GM12878 (cell line): ENCODE data around the gene DCAF15. TPM values are rescaled to one million over a fixed set of nuclear protein-coding genes. Genes with fewer than 3 reads are reported as not detected.

Experiments
- ATAC-seq: fragments of 200-7000 bp; cut with Tn5 transposase; 3 replicates; pipeline ENCODE4 v1.9.1; 2020; ENCODE audit warnings: mild to moderate bottlenecking, moderate library complexity
- BruUV-seq: library from RNA; stranded (reverse); fragments of 400-500 nt; replicated peaks from 2 replicates; lab custom pipeline; 2021; lab: Mats Ljungman, UMichigan
- CTCF ChIA-PET: fragments of 300-600 bp; sonication (Branson Sonifier 250); formaldehyde crosslinking; extraction: SDS; loops from one replicate; lab custom pipeline; 2021; ENCODE audit warnings: inconsistent platforms; lab: Yijun Ruan, JAX
- POLR2A ChIA-PET: fragments of 350-600 bp; formaldehyde crosslinking; extraction: SDS; loops from one replicate; lab custom pipeline; 2021; ENCODE audit warnings: inconsistent platforms; lab: Charles Lee
- RAD21 ChIA-PET: fragments of 300-600 bp; sonication (Branson Sonifier 250); formaldehyde crosslinking; loops from one replicate; lab custom pipeline; 2023; ENCODE audit warnings: antibody characterized with exemption; ENCODE audit not compliant: unreplicated experiment; lab: Charles Lee
- SMC1A ChIA-PET: fragments of 300-600 bp; sonication (Branson Sonifier 250); formaldehyde crosslinking; loops from one replicate; lab custom pipeline; 2023; ENCODE audit not compliant: unreplicated experiment, uncharacterized antibody; lab: Charles Lee
- DNase-seq: peaks from one replicate; pipeline ENCODE4 v3.0.0-alpha.2; 2011; ENCODE audit warnings: low read depth, low spot score
- FAIRE-seq: peaks from 3 replicates; lab custom pipeline; 2011; peaks lifted over from hg19 to GRCh38; lab: Jason Lieb, UNC
- H2AFZ ChIP-seq: 2 replicates; pipeline ENCODE4 v1.6.0; 2011; ENCODE audit warnings: low read depth, low read length, control low read depth; ENCODE audit not compliant: control insufficient read depth
- H3K27ac ChIP-seq: 2 replicates; pipeline ENCODE4 v1.5.1; 2011; ENCODE audit warnings: control low read depth; ENCODE audit not compliant: control insufficient read depth, insufficient read depth
- H3K27me3 ChIP-seq, 2 experiments: replicated peaks in 1 of 2; 2 replicates each; pipeline versions ENCODE4 v1.6.0 to v1.6.1; 2011; ENCODE audit warnings: low read length in 1 of 2; ENCODE audit not compliant: control insufficient read depth in 2 of 2, insufficient read depth in 2 of 2
- H3K36me3 ChIP-seq, 2 experiments: 2 replicates each; pipeline ENCODE4 v1.5.1; 2011; ENCODE audit warnings: low read length in 1 of 2; ENCODE audit not compliant: control insufficient read depth in 2 of 2, insufficient read depth in 2 of 2
- H3K4me1 ChIP-seq: 2 replicates; pipeline ENCODE4 v1.6.1; 2011; ENCODE audit warnings: mild to moderate bottlenecking, low read length, moderate library complexity, mixed read lengths; ENCODE audit not compliant: control insufficient read depth, insufficient read depth
- H3K4me2 ChIP-seq: 2 replicates; pipeline ENCODE4 v1.6.0; 2011; ENCODE audit warnings: control low read depth; ENCODE audit not compliant: control insufficient read depth, insufficient read depth
- H3K4me3 ChIP-seq: fragments of 200-600 bp; sonication (generic); 2 replicates; pipeline ENCODE4 v1.5.1; 2016
- H3K79me2 ChIP-seq: 2 replicates; pipeline ENCODE4 v1.6.0; 2011; ENCODE audit warnings: low read length; ENCODE audit not compliant: control insufficient read depth, insufficient read depth
- H3K9ac ChIP-seq: 2 replicates; pipeline ENCODE4 v1.8.0; 2011; ENCODE audit warnings: low read length, control low read depth, mixed read lengths; ENCODE audit not compliant: control insufficient read depth, insufficient read depth
- H3K9me3 ChIP-seq: replicated peaks from 3 replicates; pipeline ENCODE4 v1.5.1; 2011; ENCODE audit warnings: mild to moderate bottlenecking, low read length; ENCODE audit not compliant: control insufficient read depth, insufficient read depth
- H4K20me1 ChIP-seq: 2 replicates; pipeline ENCODE4 v1.6.0; 2011; ENCODE audit not compliant: control insufficient read depth, insufficient read depth
- ATF7 ChIP-seq: fragments of 450-650 bp; IDR thresholded peaks from 2 replicates; pipeline ENCODE4 v1.6.1; 2016; ENCODE audit warnings: low read depth, mild to moderate bottlenecking
- BHLHE40 ChIP-seq, 2 experiments: fragments of 450-650 bp in 1 of 2; IDR thresholded peaks; 2 replicates each; pipeline ENCODE4 v1.6.1; 2011 to 2017; ENCODE audit warnings: low read depth in 2 of 2, borderline replicate concordance in 1 of 2, improper control_type of control experiment in 1 of 2, low read length in 1 of 2, mild to moderate bottlenecking in 1 of 2
- CHD2 ChIP-seq: IDR thresholded peaks from 2 replicates; pipeline ENCODE4 v1.6.1; 2011; ENCODE audit warnings: low read depth, low read length, improper control_type of control experiment, borderline replicate concordance
- CREB1 ChIP-seq: IDR thresholded peaks from 2 replicates; pipeline ENCODE4 v1.6.1; 2012; ENCODE audit warnings: low read depth, mild to moderate bottlenecking, inconsistent platforms
- CREM ChIP-seq: IDR thresholded peaks from 2 replicates; pipeline ENCODE4 v1.6.1; 2014; ENCODE audit warnings: antibody characterized with exemption, low read depth
- FOXM1 ChIP-seq: IDR thresholded peaks from 2 replicates; pipeline ENCODE4 v1.6.1; 2012; ENCODE audit warnings: low read depth, mild to moderate bottlenecking, inconsistent platforms, low read length, moderate library complexity
- HDAC6 ChIP-seq: fragments of 200-600 bp; sonication (generic); IDR thresholded peaks from one replicate; pipeline ENCODE4 v1.8.0; 2017; ENCODE audit warnings: antibody characterized with exemption; ENCODE audit not compliant: unreplicated experiment
- KLF5 ChIP-seq: fragments of 450-650 bp; IDR thresholded peaks from 2 replicates; pipeline ENCODE4 v1.6.1; 2014; ENCODE audit warnings: mild to moderate bottlenecking; ENCODE audit not compliant: partially characterized antibody
- MEF2A ChIP-seq: IDR thresholded peaks from 2 replicates; pipeline ENCODE4 v1.6.1; 2011; ENCODE audit warnings: low read depth, mild to moderate bottlenecking, low read length, moderate library complexity; ENCODE audit not compliant: insufficient read depth
- MTA3 ChIP-seq: IDR thresholded peaks from 2 replicates; pipeline ENCODE4 v1.6.1; 2012; ENCODE audit warnings: low read length, inconsistent platforms, borderline replicate concordance
- MYB ChIP-seq: fragments of 150-350 bp; IDR thresholded peaks from 2 replicates; pipeline ENCODE4 v1.6.1; 2014; ENCODE audit warnings: mild to moderate bottlenecking, low read depth, low read length, borderline replicate concordance
- NR2C2 ChIP-seq: IDR thresholded peaks from 2 replicates; pipeline ENCODE4 v1.6.1; 2011; ENCODE audit warnings: borderline replicate concordance, low read depth; ENCODE audit not compliant: control insufficient read depth, insufficient read length
- POLR2A ChIP-seq: IDR thresholded peaks from 2 replicates; pipeline ENCODE4 v1.6.1; 2011; ENCODE audit warnings: low read depth, mild to moderate bottlenecking, low read length
- POU2F2 ChIP-seq: IDR thresholded peaks from 3 replicates; pipeline ENCODE4 v1.6.1; 2011; ENCODE audit warnings: low read depth, mild to moderate bottlenecking, low read length, borderline replicate concordance
- RELA ChIP-seq: fragments of 450-650 bp; IDR thresholded peaks from 2 replicates; pipeline ENCODE4 v1.8.0; 2014; ENCODE audit warnings: borderline replicate concordance; ENCODE audit not compliant: partially characterized antibody
- SREBF1 ChIP-seq: IDR thresholded peaks from 2 replicates; pipeline ENCODE4 v1.6.1; 2012; ENCODE audit warnings: mild to moderate bottlenecking, low read length
- SUZ12 ChIP-seq: fragments of 200-600 bp; sonication (generic); IDR thresholded peaks from one replicate; pipeline ENCODE4 v1.6.1; 2018; ENCODE audit warnings: antibody characterized with exemption, mild to moderate bottlenecking; ENCODE audit not compliant: unreplicated experiment
- TAF1 ChIP-seq: IDR thresholded peaks from 2 replicates; pipeline ENCODE4 v1.6.1; 2011; ENCODE audit warnings: mild to moderate bottlenecking, low read depth, low read length, borderline replicate concordance
- YY1 ChIP-seq: IDR thresholded peaks from 2 replicates; pipeline ENCODE4 v1.6.1; 2011; ENCODE audit warnings: low read depth, mild to moderate bottlenecking, low read length
- ZNF24 ChIP-seq: fragments of 450-650 bp; IDR thresholded peaks from 2 replicates; pipeline ENCODE4 v1.6.1; 2017; ENCODE audit warnings: antibody characterized with exemption, mild to moderate bottlenecking
- WGBS: methylation state at CpG from one replicate; pipeline ENCODE4 v1.1.6; 2016; ENCODE audit warnings: low lambda C conversion rate; ENCODE audit not compliant: insufficient replicate concordance, insufficient coverage; ENCODE audit errors: missing lambda C conversion rate; 5-methylcytosine and 5-hydroxymethylcytosine counted together
- in situ Hi-C: fragments of 300-500 bp; cut with MboI; formaldehyde crosslinking; loops from 9 replicates; pipeline ENCODE4 v1.14.3; 2018; ENCODE audit warnings: mixed read lengths
- intact Hi-C: fragments of 100-400 bp; cut with micrococcal nuclease; formaldehyde crosslinking; loops from one replicate; pipeline ENCODE4 v1.14.2; 2022; ENCODE audit not compliant: unreplicated experiment
- polyA plus RNA-seq, 11 experiments: library from polyadenylated mRNA; depleted of rRNA in 4 of 11; unstranded in 6 of 11; stranded (reverse) in 5 of 11; fragments of >200 nt; fragmentation: Nextera tagmentation in 4 of 11; fragmentation: Illumina TruSeq in 1 of 11; extraction: Ambion mirVana in 4 of 11; extraction: Trizol in 1 of 11; gene quantifications; 1 replicate in 1 of 11; 2 replicates in 10 of 11; pipeline versions ENCODE4 v1.2.1 to v1.2.3, GENCODE V29; 2011 to 2016; ENCODE audit warnings: inconsistent platforms in 2 of 11, missing spikeins in 2 of 11, low read depth in 1 of 11
- total RNA-seq, 4 experiments: library from RNA; depleted of rRNA in 3 of 4; stranded (reverse); fragments of >200 nt in 3 of 4; fragmentation: Illumina TruSeq in 1 of 4; extraction: Trizol in 1 of 4; gene quantifications; 2 replicates each; pipeline versions ENCODE4 v1.2.1 to v1.2.3, GENCODE V29; 2013 to 2021
- TF ChIP-seq, protein P1 (sequence below): fragments of 450-650 bp; IDR thresholded peaks from 2 replicates; pipeline ENCODE4 v1.6.1; 2017; ENCODE audit warnings: mild to moderate bottlenecking, moderate library complexity

The DCAF15 gene
- total and polyA plus RNA-seq, 10 of the 15 experiments (the other 5 are each of a cell fraction or from before 2014, with no cell fraction given), result 0.16 to 63.4 (median 26.6) TPM

DNA sequence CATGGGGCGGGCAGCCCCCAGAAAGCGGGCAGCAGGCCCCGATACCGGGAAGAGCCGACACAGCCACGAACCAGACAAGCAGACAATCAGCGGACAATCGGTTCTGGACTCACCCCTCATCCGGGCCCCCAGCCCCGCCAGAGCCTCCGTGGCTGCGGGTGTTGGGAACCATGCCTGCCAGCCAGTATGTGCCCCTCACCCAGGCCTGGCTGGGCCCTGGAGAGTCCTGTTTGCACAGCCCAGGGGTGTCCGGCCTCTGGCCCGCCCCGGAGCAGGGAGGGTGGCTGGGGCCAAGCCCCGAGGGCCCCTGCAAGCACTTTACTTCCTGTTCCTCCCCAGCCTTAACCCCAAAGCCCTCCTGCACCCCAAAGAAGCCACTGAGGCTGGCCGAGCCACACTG, 21.9 kb upstream of the DCAF15 start (continued):
- TF ChIP-seq POU2F2 (no peak), ATF7 (no peak), NR2C2 (no peak), CHD2 (no peak), MYB (no peak), ZNF24 (no peak), BHLHE40 (IDR thresholded peaks at IDR 0.05; ENCODE audit: borderline replicate concordance in 1 of 2, low read depth in 2 of 2, low read length in 1 of 2) (no peak), YY1 (no peak), CREB1 (no peak)

DNA sequence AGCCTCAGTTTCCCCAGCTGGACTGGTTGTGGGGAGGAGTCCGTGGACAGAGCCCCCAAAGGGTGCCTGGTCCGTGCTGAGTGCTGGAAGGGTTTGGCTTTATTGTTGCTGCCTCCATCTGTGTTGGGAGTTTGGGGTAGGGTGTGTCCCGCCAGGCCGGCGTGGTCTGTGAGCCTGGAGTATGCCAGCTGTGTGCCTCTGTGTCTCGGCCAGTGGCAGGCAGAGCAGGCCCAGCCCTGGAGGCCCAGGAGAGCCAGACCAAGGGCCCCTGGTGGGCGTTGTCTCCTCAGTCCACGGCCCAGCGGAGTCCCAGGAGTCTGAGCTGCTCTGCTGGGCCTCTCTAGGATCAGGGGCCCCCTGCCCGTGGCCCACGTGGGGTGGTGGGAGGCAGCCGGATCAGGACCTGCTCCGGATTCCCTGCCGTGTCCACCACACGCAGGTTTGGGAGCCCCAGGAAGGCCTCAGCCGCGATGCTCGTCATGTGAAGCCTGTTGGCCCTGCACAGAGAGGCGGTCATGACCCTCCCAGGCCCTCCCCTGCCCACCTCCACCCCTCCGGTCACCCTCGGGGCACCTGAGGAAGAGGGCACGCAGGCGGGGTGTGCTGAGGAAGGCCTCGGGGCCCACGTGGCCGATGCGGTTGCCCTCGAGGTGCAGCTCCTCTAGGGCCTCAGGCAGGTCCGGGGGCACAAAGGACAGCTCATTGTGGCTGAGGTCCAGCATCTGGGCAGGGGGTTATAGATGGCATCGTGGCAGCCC, 20.7 kb upstream of the DCAF15 start:
- H3K27ac ChIP-seq, result no peak overlapping the region
- RAD21 ChIA-PET, result no interaction called here
- WGBS, result 79% methylated on average over 29 of the region's 30 CpGs
- in situ Hi-C loops, result no loop called here
- TF ChIP-seq MTA3, result no peak
- no peak; the same call in 1 of the 2 replicates for TF ChIP-seq POLR2A
- no peak for TF ChIP-seq SREBF1
- TF ChIP-seq FOXM1, result no peak
- no peak for TF ChIP-seq RELA
- no peak for TF ChIP-seq MEF2A
- TF ChIP-seq, protein P1, sequence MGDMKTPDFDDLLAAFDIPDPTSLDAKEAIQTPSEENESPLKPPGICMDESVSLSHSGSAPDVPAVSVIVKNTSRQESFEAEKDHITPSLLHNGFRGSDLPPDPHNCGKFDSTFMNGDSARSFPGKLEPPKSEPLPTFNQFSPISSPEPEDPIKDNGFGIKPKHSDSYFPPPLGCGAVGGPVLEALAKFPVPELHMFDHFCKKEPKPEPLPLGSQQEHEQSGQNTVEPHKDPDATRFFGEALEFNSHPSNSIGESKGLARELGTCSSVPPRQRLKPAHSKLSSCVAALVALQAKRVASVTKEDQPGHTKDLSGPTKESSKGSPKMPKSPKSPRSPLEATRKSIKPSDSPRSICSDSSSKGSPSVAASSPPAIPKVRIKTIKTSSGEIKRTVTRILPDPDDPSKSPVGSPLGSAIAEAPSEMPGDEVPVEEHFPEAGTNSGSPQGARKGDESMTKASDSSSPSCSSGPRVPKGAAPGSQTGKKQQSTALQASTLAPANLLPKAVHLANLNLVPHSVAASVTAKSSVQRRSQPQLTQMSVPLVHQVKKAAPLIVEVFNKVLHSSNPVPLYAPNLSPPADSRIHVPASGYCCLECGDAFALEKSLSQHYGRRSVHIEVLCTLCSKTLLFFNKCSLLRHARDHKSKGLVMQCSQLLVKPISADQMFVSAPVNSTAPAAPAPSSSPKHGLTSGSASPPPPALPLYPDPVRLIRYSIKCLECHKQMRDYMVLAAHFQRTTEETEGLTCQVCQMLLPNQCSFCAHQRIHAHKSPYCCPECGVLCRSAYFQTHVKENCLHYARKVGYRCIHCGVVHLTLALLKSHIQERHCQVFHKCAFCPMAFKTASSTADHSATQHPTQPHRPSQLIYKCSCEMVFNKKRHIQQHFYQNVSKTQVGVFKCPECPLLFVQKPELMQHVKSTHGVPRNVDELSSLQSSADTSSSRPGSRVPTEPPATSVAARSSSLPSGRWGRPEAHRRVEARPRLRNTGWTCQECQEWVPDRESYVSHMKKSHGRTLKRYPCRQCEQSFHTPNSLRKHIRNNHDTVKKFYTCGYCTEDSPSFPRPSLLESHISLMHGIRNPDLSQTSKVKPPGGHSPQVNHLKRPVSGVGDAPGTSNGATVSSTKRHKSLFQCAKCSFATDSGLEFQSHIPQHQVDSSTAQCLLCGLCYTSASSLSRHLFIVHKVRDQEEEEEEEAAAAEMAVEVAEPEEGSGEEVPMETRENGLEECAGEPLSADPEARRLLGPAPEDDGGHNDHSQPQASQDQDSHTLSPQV, result no peak
- TF ChIP-seq SUZ12, result no peak
- no peak for TF ChIP-seq HDAC6
- no peak for TF ChIP-seq KLF5
- TF ChIP-seq CREM, result no peak
- TF ChIP-seq ZNF24, result no peak
- TF ChIP-seq TAF1, result no peak
- SMC1A ChIA-PET, result interaction anchor here (1.5 kb wide), 1 partner anchor 115 kb away, joined by 3 read pairs; no protein-coding TSS in a partner anchor
- no TSS peak for BruUV-seq
- intact Hi-C loops, result no loop called here
- H3K9ac ChIP-seq, result no peak overlapping the region
- POLR2A ChIA-PET, result no interaction called here
- H3K36me3 ChIP-seq, result peaks cover 0 to 1% of the 10 kb centered on the region in 2 experiments; a peak in 2 of 4 replicates
- H3K4me2 ChIP-seq, result no peak overlapping the region
- H3K4me1 ChIP-seq, result no peaks in the 10 kb centered on the region
- no peaks in the 10 kb centered on the region for H4K20me1 ChIP-seq
- H2AFZ ChIP-seq, result no peak overlapping the region
- no peak for FAIRE-seq
- no peak for ATAC-seq
- H3K4me3 ChIP-seq, result no peak overlapping the region
- H3K9me3 ChIP-seq, result no peaks in the 10 kb centered on the region
- CTCF ChIA-PET, result interaction anchor here (0.6 kb wide), 1 partner anchor 138 kb away, joined by 4 read pairs; no protein-coding TSS in a partner anchor
- no peak for DNase-seq
- H3K27me3 ChIP-seq, result no peaks in the 10 kb centered on the region
- H3K79me2 ChIP-seq, result no peaks in the 10 kb centered on the region
